CD8-positive, alpha-beta memory T cell (primary cell): ENCODE results near the gene SNRNP40. TPM values are rescaled to one million over a fixed set of nuclear protein-coding genes. Genes with fewer than 3 reads are reported as not detected.
A peak's percentile ranks its signal among the peaks of the same experiment; 100 is the strongest.

Experiments used
- CTCF ChIA-PET: fragments of 350-600 bp; sonication (Branson Sonifier 250); formaldehyde crosslinking; loops from one replicate; lab custom pipeline; 2021; ENCODE audit warnings: antibody characterized with exemption; lab: Charles Lee
- POLR2A ChIA-PET: fragments of 350-600 bp; sonication (Branson Sonifier 250); formaldehyde crosslinking; loops from one replicate; lab custom pipeline; 2021; ENCODE audit warnings: antibody characterized with exemption; lab: Charles Lee
- DNase-seq, 5 donors: peaks; one replicate each; pipeline versions ENCODE4 v3.0.0 to v3.0.0-alpha.2; 2020 to 2022; ENCODE audit warnings: mixed read lengths in 1 of 5
- H3K27ac ChIP-seq: one replicate; pipeline ENCODE4 v1.7.0; 2013; ENCODE audit warnings: low read depth, mild to moderate bottlenecking, low read length, moderate library complexity
- H3K27me3 ChIP-seq: 2 replicates; pipeline ENCODE4 v1.7.0; 2013; ENCODE audit warnings: low read length, mild to moderate bottlenecking; ENCODE audit not compliant: insufficient read depth, poor library complexity, severe bottlenecking
- H3K36me3 ChIP-seq: 2 replicates; pipeline ENCODE4 v1.7.0; 2013; ENCODE audit warnings: mild to moderate bottlenecking, low read length, moderate library complexity; ENCODE audit not compliant: insufficient read depth
- H3K4me1 ChIP-seq: 2 replicates; pipeline ENCODE4 v1.7.0; 2013; ENCODE audit warnings: mild to moderate bottlenecking, low read length, moderate library complexity; ENCODE audit not compliant: insufficient read depth
- H3K4me3 ChIP-seq: 2 replicates; pipeline ENCODE4 v1.7.0; 2013; ENCODE audit warnings: mild to moderate bottlenecking, low read length
- H3K9me3 ChIP-seq: 2 replicates; pipeline ENCODE4 v1.7.0; 2013; ENCODE audit warnings: mild to moderate bottlenecking, low read length
- H3K27ac Mint-ChIP-seq, 8 donors: one replicate each; pipeline ENCODE4 v1.8.0; 2020 to 2021; ENCODE audit warnings: mixed read lengths in 8 of 8, mild to moderate bottlenecking in 6 of 8, inconsistent platforms in 3 of 8, moderate library complexity in 3 of 8
- H3K27me3 Mint-ChIP-seq, 2 donors: one replicate each; pipeline ENCODE4 v1.8.0; 2020 to 2021; ENCODE audit warnings: mixed read lengths in 2 of 2, mild to moderate bottlenecking in 1 of 2, moderate library complexity in 1 of 2
- H3K36me3 Mint-ChIP-seq, 3 donors: one replicate each; pipeline ENCODE4 v1.8.0; 2020 to 2021; ENCODE audit warnings: mixed read lengths in 3 of 3, inconsistent platforms in 1 of 3, mild to moderate bottlenecking in 1 of 3
- H3K4me1 Mint-ChIP-seq, 3 donors: one replicate each; pipeline ENCODE4 v1.8.0; 2020 to 2021; ENCODE audit warnings: mixed read lengths in 3 of 3, inconsistent platforms in 1 of 3, mild to moderate bottlenecking in 1 of 3
- H3K4me3 Mint-ChIP-seq, 7 donors: one replicate each; pipeline ENCODE4 v1.8.0; 2020 to 2021; ENCODE audit warnings: mixed read lengths in 7 of 7, mild to moderate bottlenecking in 6 of 7, moderate library complexity in 4 of 7, inconsistent platforms in 2 of 7
- H3K9me3 Mint-ChIP-seq, 5 donors: one replicate each; pipeline ENCODE4 v1.8.0; 2020 to 2022; ENCODE audit warnings: mixed read lengths in 5 of 5, mild to moderate bottlenecking in 3 of 5, moderate library complexity in 2 of 5, inconsistent platforms in 1 of 5
- polyA plus RNA-seq: library from polyadenylated mRNA; unstranded; fragments of 300-500 nt; fragmentation: Illumina TruSeq; gene quantifications from one replicate; pipeline ENCODE4 v1.2.3, GENCODE V29; 2021
- total RNA-seq, 2 experiments: library from RNA; stranded (reverse); gene quantifications; one replicate each; pipeline ENCODE4 v1.2.3, GENCODE V29; 2021

SNRNP40 gene
- total RNA-seq (100 to 1,000 TPM; 120 TPM), polyA plus RNA-seq (89.3 TPM)

GRCh38 chr1:31296486-31297276, at the start of gene SNRNP40, which contains the start of gene ZCCHC17:
TSS of gene SNRNP40 (minus strand) at chr1:31296788. CDS start at chr1:31296751, 37 bp downstream.
TSS of gene ZCCHC17 (plus strand) at chr1:31297032. CDS start at chr1:31310099, 13,067 bp downstream.
- Histone ChIP-seq H3K27me3 (no peaks in the 10 kb centered on the region), H3K27ac (peak within 1 kb of the TSS; percentile 97), H3K4me3 (peak within 1 kb of the TSS; percentile 96), H3K4me1 (peaks cover 34% of the 10 kb centered on the region), H3K36me3 (peaks cover 18% of the 10 kb centered on the region), H3K9me3 (no peaks in the 10 kb centered on the region)
- ChIA-PET CTCF (interaction anchor here (1.0 kb wide), 1 partner anchor 13 kb away, joined by 3 read pairs; no protein-coding TSS in a partner anchor), POLR2A (interaction anchor here (0.7 to 1.4 kb wide), 6 partner anchors 9 to 1354 kb away, joined by 3 to 6 read pairs (median 4); partner anchors contain the start of genes PEF1, RBBP4 and ZBTB8OS)
- peak; percentile 91 to 98 (median 97) for DNase-seq
- H3K4me1 Mint-ChIP-seq, result peaks cover 18 to 43% (median 32%) of the 10 kb centered on the region in 3 donors
- H3K27ac Mint-ChIP-seq, result peak within 1 kb of the TSS in 1 of 8 donors; percentile 7
- no peaks in the 10 kb centered on the region for H3K9me3 Mint-ChIP-seq
- peaks cover 0 to 3% of the 10 kb centered on the region in 2 donors for H3K27me3 Mint-ChIP-seq
- H3K4me3 Mint-ChIP-seq, result no peak within 1 kb of the TSS
- H3K36me3 Mint-ChIP-seq, result peaks cover 11 to 32% (median 18%) of the 10 kb centered on the region in 3 donors

DNA sequence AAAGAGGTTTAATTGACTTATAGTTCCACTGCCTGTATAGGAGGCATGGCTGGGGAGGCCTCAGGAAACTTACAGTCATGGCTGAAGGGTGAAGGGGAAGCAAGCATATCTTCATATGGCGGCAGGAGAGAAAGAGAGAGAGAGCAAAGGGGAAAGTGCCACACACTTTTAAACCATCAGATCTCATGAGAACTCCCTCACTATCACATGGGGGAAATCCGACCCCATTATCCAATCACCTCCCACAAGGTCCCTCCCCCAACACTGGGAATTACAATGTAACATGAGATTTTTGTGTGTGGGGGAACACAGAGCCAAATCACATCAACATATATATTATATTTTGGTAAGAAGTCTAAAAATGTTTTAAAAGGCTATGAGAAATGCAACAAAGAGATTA, 49.0 kb upstream of the SNRNP40 start:
- H3K36me3 Mint-ChIP-seq, result peaks cover 4 to 72% (median 14%) of the 10 kb centered on the region in 3 donors
- peak overlapping the region in 2 of 8 donors; percentile 33 to 81 for H3K27ac Mint-ChIP-seq
- no peaks in the 10 kb centered on the region for H3K27me3 Mint-ChIP-seq
- DNase-seq, result no peak
- ChIA-PET CTCF (no interaction called here), POLR2A (no interaction called here)
- Histone ChIP-seq H3K36me3 (peaks cover 10% of the 10 kb centered on the region), H3K27ac (no peak overlapping the region), H3K4me3 (no peak overlapping the region), H3K27me3 (no peaks in the 10 kb centered on the region), H3K9me3 (no peaks in the 10 kb centered on the region), H3K4me1 (no peaks in the 10 kb centered on the region)
- H3K4me3 Mint-ChIP-seq, result no peak overlapping the region
- H3K4me1 Mint-ChIP-seq, result no peaks in the 10 kb centered on the region
- H3K9me3 Mint-ChIP-seq, result no peaks in the 10 kb centered on the region

- H3K27me3 ChIP-seq, result no peaks in the 10 kb centered on the region
- no peak overlapping the region for H3K4me3 ChIP-seq
- ChIA-PET CTCF (no interaction called here), POLR2A (no interaction called here)
- H3K27ac ChIP-seq, result no peak overlapping the region
- no peak for DNase-seq
- peaks cover 10% of the 10 kb centered on the region for H3K36me3 ChIP-seq
- no peaks in the 10 kb centered on the region for H3K9me3 Mint-ChIP-seq
- no peaks in the 10 kb centered on the region for H3K4me1 ChIP-seq
- no peak overlapping the region for H3K4me3 Mint-ChIP-seq
- no peak overlapping the region for H3K27ac Mint-ChIP-seq
- H3K36me3 Mint-ChIP-seq, result peaks cover 6 to 73% (median 11%) of the 10 kb centered on the region in 3 donors
- no peaks in the 10 kb centered on the region for H3K27me3 Mint-ChIP-seq
- H3K9me3 ChIP-seq, result no peaks in the 10 kb centered on the region
- H3K4me1 Mint-ChIP-seq, result no peaks in the 10 kb centered on the region
Observed at GRCh38 chr1:31344503-31344902, 47.9 kb upstream of the SNRNP40 start.

- no peak for DNase-seq
- CTCF ChIA-PET, result no interaction called here
- H3K36me3 Mint-ChIP-seq, result peaks cover 10 to 44% (median 10%) of the 10 kb centered on the region in 3 donors
Observed at GRCh38 chr1:31336687-31337467, 40.3 kb upstream of the SNRNP40 start.

GRCh38 chr1:31335007-31335406, 38.4 kb upstream of the SNRNP40 start:
- H3K9me3 ChIP-seq, result no peaks in the 10 kb centered on the region
- Mint-ChIP-seq H3K36me3 (peaks cover 10 to 38% (median 14%) of the 10 kb centered on the region in 3 donors), H3K27me3 (no peaks in the 10 kb centered on the region), H3K4me1 (peaks cover 0 to 10% (median 4%) of the 10 kb centered on the region in 3 donors), H3K9me3 (no peaks in the 10 kb centered on the region), H3K27ac (peak overlapping the region in 1 of 8 donors; percentile 43), H3K4me3 (no peak overlapping the region)
- no peak overlapping the region for H3K27ac ChIP-seq
- ChIA-PET CTCF (no interaction called here), POLR2A (no interaction called here)
- no peaks in the 10 kb centered on the region for H3K4me1 ChIP-seq
- H3K4me3 ChIP-seq, result no peak overlapping the region
- peaks cover 15% of the 10 kb centered on the region for H3K36me3 ChIP-seq
- peak in 2 of 5 donors; percentile 5 to 6 for DNase-seq
- H3K27me3 ChIP-seq, result no peaks in the 10 kb centered on the region

More at GRCh38 chr1:31336687-31337467, 40.3 kb upstream of the SNRNP40 start:
- no peaks in the 10 kb centered on the region for H3K9me3 Mint-ChIP-seq
- Histone ChIP-seq H3K4me1 (no peaks in the 10 kb centered on the region), H3K9me3 (no peaks in the 10 kb centered on the region), H3K36me3 (peaks cover 15% of the 10 kb centered on the region), H3K27ac (no peak overlapping the region), H3K27me3 (no peaks in the 10 kb centered on the region), H3K4me3 (no peak overlapping the region)
- peaks cover 0 to 10% (median 4%) of the 10 kb centered on the region in 3 donors for H3K4me1 Mint-ChIP-seq
- H3K27ac Mint-ChIP-seq, result no peak overlapping the region
- H3K4me3 Mint-ChIP-seq, result no peak overlapping the region
- POLR2A ChIA-PET, result no interaction called here
- H3K27me3 Mint-ChIP-seq, result no peaks in the 10 kb centered on the region

- no peak overlapping the region for H3K4me3 Mint-ChIP-seq
- Histone ChIP-seq H3K27me3 (no peaks in the 10 kb centered on the region), H3K4me3 (no peak overlapping the region), H3K27ac (no peak overlapping the region), H3K9me3 (no peaks in the 10 kb centered on the region), H3K36me3 (peaks cover 5% of the 10 kb centered on the region), H3K4me1 (no peaks in the 10 kb centered on the region)
- no peak overlapping the region for H3K27ac Mint-ChIP-seq
- ChIA-PET CTCF (no interaction called here), POLR2A (no interaction called here)
- H3K9me3 Mint-ChIP-seq, result no peaks in the 10 kb centered on the region
- H3K36me3 Mint-ChIP-seq, result peaks cover 0 to 40% (median 7%) of the 10 kb centered on the region in 3 donors
- no peak for DNase-seq
- no peaks in the 10 kb centered on the region for H3K27me3 Mint-ChIP-seq
- H3K4me1 Mint-ChIP-seq, result no peaks in the 10 kb centered on the region
Observed at GRCh38 chr1:31327381-31327780, 30.8 kb upstream of the SNRNP40 start.

DNA sequence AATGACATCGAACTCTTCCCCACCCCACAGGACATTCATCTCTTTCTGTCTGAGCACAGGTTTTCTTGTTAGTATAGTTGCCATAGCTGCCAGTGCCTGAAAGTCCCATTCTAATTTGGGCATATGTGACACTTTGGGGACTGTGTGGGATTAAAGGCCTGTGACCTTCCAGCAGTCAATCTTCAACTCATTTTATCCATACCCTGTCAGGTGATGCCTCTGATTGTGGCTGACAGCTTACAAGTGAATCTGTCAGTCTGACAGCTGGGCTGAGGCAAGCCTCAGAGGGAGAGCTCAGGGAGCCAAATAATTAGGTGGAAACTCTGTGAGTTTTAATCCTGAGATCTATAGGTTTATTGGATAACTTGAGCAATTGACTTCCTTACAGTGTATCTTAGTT, 29.9 kb upstream of the SNRNP40 start:
- H3K27me3 Mint-ChIP-seq, result no peaks in the 10 kb centered on the region
- no peaks in the 10 kb centered on the region for H3K4me1 Mint-ChIP-seq
- Histone ChIP-seq H3K27me3 (no peaks in the 10 kb centered on the region), H3K36me3 (peaks cover 5% of the 10 kb centered on the region), H3K4me3 (no peak overlapping the region), H3K27ac (no peak overlapping the region), H3K4me1 (no peaks in the 10 kb centered on the region), H3K9me3 (no peaks in the 10 kb centered on the region)
- no peaks in the 10 kb centered on the region for H3K9me3 Mint-ChIP-seq
- no peak overlapping the region for H3K27ac Mint-ChIP-seq
- ChIA-PET POLR2A (no interaction called here), CTCF (no interaction called here)
- peaks cover 0 to 46% (median 9%) of the 10 kb centered on the region in 3 donors for H3K36me3 Mint-ChIP-seq
- H3K4me3 Mint-ChIP-seq, result no peak overlapping the region
- DNase-seq, result no peak
